Naive thymus-derived CD4-positive, alpha-beta T cell (primary cell): ENCODE data around the gene HUWE1. TPM values are rescaled to one million over a fixed set of nuclear protein-coding genes. Genes with fewer than 3 reads are reported as not detected.
A peak's percentile ranks its signal among the peaks of the same experiment; 100 is the strongest.

Source experiments
- ATAC-seq: fragments of 150-1000 bp; cut with Tn5 transposase; 2 replicates; pipeline ENCODE4 v1.10.0; 2021; ENCODE audit warnings: mild to moderate bottlenecking, moderate library complexity
- CTCF ChIA-PET: fragments of 350-600 bp; sonication (Branson Sonifier 250); formaldehyde crosslinking; loops from one replicate; lab custom pipeline; 2021; ENCODE audit warnings: antibody characterized with exemption; lab: Charles Lee
- POLR2A ChIA-PET: fragments of 350-600 bp; sonication (Branson Sonifier 250); formaldehyde crosslinking; loops from one replicate; lab custom pipeline; 2021; ENCODE audit warnings: antibody characterized with exemption, inconsistent platforms; lab: Charles Lee
- DNase-seq, 9 donors: peaks; one replicate each; pipeline versions ENCODE4 v3.0.0 to v3.0.0-alpha.2; 2020 to 2022; ENCODE audit warnings: mixed read lengths in 1 of 9
- H3K27ac ChIP-seq: one replicate; pipeline ENCODE4 v1.7.0; 2013; ENCODE audit warnings: mild to moderate bottlenecking, low read depth, low read length, moderate library complexity
- H3K27me3 ChIP-seq, 2 donors: one replicate each; pipeline ENCODE4 v1.7.0; 2013; ENCODE audit warnings: low read length in 2 of 2, mild to moderate bottlenecking in 2 of 2, moderate library complexity in 2 of 2; ENCODE audit not compliant: control insufficient read depth in 2 of 2, insufficient read depth in 2 of 2
- H3K36me3 ChIP-seq, 3 experiments: 1 replicate in 2 of 3; 2 replicates in 1 of 3; pipeline ENCODE4 v1.7.0; 2013; ENCODE audit warnings: low read length in 3 of 3, mild to moderate bottlenecking in 3 of 3, moderate library complexity in 1 of 3; ENCODE audit not compliant: insufficient read depth in 3 of 3, control insufficient read depth in 2 of 3
- H3K4me1 ChIP-seq, 2 donors: one replicate each; pipeline ENCODE4 v1.7.0; 2013; ENCODE audit warnings: low read length in 2 of 2, mild to moderate bottlenecking in 2 of 2, moderate library complexity in 1 of 2; ENCODE audit not compliant: control insufficient read depth in 2 of 2, insufficient read depth in 2 of 2
- H3K4me3 ChIP-seq: 2 replicates; pipeline ENCODE4 v1.7.0; 2013; ENCODE audit warnings: mild to moderate bottlenecking, low read length
- H3K9me3 ChIP-seq, 3 experiments: 1 replicate in 2 of 3; 2 replicates in 1 of 3; pipeline ENCODE4 v1.7.0; 2013; ENCODE audit warnings: low read length in 3 of 3; ENCODE audit not compliant: control insufficient read depth in 2 of 3
- H3K27ac Mint-ChIP-seq, 9 donors: one replicate each; pipeline ENCODE4 v1.8.0; 2020 to 2022; ENCODE audit warnings: mixed read lengths in 9 of 9, mild to moderate bottlenecking in 8 of 9, moderate library complexity in 5 of 9, inconsistent platforms in 2 of 9
- H3K27me3 Mint-ChIP-seq, 5 donors: one replicate each; pipeline ENCODE4 v1.8.0; 2021 to 2022; ENCODE audit warnings: mixed read lengths in 5 of 5, mild to moderate bottlenecking in 1 of 5
- H3K36me3 Mint-ChIP-seq, 5 donors: one replicate each; pipeline ENCODE4 v1.8.0; 2020 to 2022; ENCODE audit warnings: mixed read lengths in 5 of 5, mild to moderate bottlenecking in 3 of 5, inconsistent platforms in 1 of 5
- H3K4me1 Mint-ChIP-seq, 7 donors: one replicate each; pipeline ENCODE4 v1.8.0; 2020 to 2022; ENCODE audit warnings: mixed read lengths in 7 of 7, mild to moderate bottlenecking in 3 of 7, inconsistent platforms in 1 of 7
- H3K4me3 Mint-ChIP-seq, 10 donors: one replicate each; pipeline ENCODE4 v1.8.0; 2020 to 2022; ENCODE audit warnings: mild to moderate bottlenecking in 10 of 10, mixed read lengths in 10 of 10, moderate library complexity in 6 of 10, inconsistent platforms in 2 of 10
- H3K9me3 Mint-ChIP-seq, 11 donors: one replicate each; pipeline ENCODE4 v1.8.0; 2020 to 2022; ENCODE audit warnings: mixed read lengths in 11 of 11, mild to moderate bottlenecking in 4 of 11, inconsistent platforms in 1 of 11, moderate library complexity in 1 of 11
- intact Hi-C, 2 donors: fragments of 100-400 bp; cut with micrococcal nuclease; formaldehyde crosslinking; loops; one replicate each; pipeline ENCODE4 v1.15.1; 2023
- polyA plus RNA-seq, 2 donors: library from polyadenylated mRNA; unstranded; fragments of 300-500 nt; fragmentation: Illumina TruSeq; gene quantifications; one replicate each; pipeline ENCODE4 v1.2.3, GENCODE V29; 2021
- total RNA-seq, 6 experiments: library from RNA in 5 of 6; stranded (reverse) in 5 of 6; gene quantifications; 1 replicate in 5 of 6; 2 replicates in 1 of 6; pipeline ENCODE4 v1.2.3 and lab custom pipeline; 2021 to 2026

Gene HUWE1
- total and polyA plus RNA-seq, 7 experiments from 2014 or later: 13.1 to 266 (median 181) TPM

DNA sequence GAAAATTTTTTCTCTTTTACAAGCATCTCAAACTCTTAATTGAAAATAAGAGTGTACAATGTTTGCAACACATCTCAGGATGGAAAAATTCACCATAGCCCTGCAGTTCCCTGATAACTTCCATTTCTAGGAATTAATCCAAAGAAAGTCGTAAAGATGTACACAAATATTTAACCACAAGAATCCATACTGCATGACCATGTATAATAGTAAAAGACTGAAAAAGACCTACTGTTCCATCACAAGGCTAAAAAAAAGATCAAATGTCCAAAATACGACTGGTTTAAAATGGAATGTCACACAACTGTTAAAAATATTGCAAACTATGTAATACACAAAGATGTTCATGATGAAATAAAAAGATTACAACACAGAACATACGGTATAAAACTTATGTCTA lies 32.1 kb downstream of the HUWE1 start:
- peaks cover 5 to 49% (median 44%) of the 10 kb centered on the region in 7 donors for H3K4me1 Mint-ChIP-seq
- DNase-seq: no peak
- peaks cover 0 to 19% (median 7%) of the 10 kb centered on the region in 5 donors for H3K36me3 Mint-ChIP-seq

DNA sequence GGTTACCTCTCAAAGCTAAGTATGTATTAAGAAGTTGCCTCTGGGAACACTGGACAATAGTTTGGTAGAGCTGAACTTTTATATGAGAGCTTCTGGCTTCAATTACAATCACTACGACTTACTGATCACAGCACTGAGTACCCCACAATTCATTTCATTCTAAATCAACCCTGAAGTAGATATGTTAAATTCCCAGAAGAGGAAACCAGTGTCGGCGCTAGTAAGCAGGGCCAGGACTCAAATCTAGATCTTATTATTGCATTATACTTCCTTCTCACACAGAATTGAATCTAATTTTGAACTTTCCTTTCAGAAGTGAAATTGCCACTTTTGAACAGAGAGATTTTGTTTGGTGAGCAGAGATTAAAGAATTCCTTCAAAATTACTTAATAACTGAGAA lies 41.8 kb downstream of the HUWE1 start:
- ATAC-seq (no peak), DNase-seq (no peak)
- no peak overlapping the region for H3K4me3 Mint-ChIP-seq
- no peaks in the 10 kb centered on the region for H3K9me3 ChIP-seq
- no peaks in the 10 kb centered on the region for H3K27me3 Mint-ChIP-seq
- peak overlapping the region in 1 of 9 donors; percentile 38 for H3K27ac Mint-ChIP-seq
- ChIA-PET CTCF (no interaction called here), POLR2A (no interaction called here)
- H3K27me3 ChIP-seq: no peaks in the 10 kb centered on the region
- intact Hi-C loops: no loop called here
- no peak overlapping the region for H3K27ac ChIP-seq
- no peak overlapping the region for H3K4me3 ChIP-seq
- peaks cover 14 to 39% (median 19%) of the 10 kb centered on the region in 3 experiments for H3K36me3 ChIP-seq
- peaks cover 0 to 18% (median 17%) of the 10 kb centered on the region in 5 donors for H3K36me3 Mint-ChIP-seq
- no peaks in the 10 kb centered on the region for H3K4me1 ChIP-seq
- no peaks in the 10 kb centered on the region for H3K9me3 Mint-ChIP-seq
- peaks cover 0 to 9% (median 0%) of the 10 kb centered on the region in 7 donors for H3K4me1 Mint-ChIP-seq

More for the DNA sequence above, 32.1 kb downstream of the HUWE1 start:
- no peak overlapping the region for H3K4me3 Mint-ChIP-seq
- peak overlapping the region in 2 of 9 donors; percentile 10 to 21 for H3K27ac Mint-ChIP-seq
- ChIA-PET CTCF (no interaction called here), POLR2A (interaction anchor here (0.6 kb wide), 1 partner anchor 22 kb away, joined by 3 read pairs; no protein-coding TSS in a partner anchor)
- peaks cover 0 to 3% of the 10 kb centered on the region in 2 donors for H3K4me1 ChIP-seq
- no peak overlapping the region for H3K27ac ChIP-seq
- peaks cover 0 to 20% (median 4%) of the 10 kb centered on the region in 3 experiments for H3K36me3 ChIP-seq
- no peaks in the 10 kb centered on the region for H3K9me3 ChIP-seq
- intact Hi-C loops: no loop called here
- ATAC-seq: no peak
- no peak overlapping the region for H3K4me3 ChIP-seq
- no peaks in the 10 kb centered on the region for H3K27me3 Mint-ChIP-seq
- H3K9me3 Mint-ChIP-seq: peaks cover 0 to 4% (median 0%) of the 10 kb centered on the region in 11 donors
- H3K27me3 ChIP-seq: no peaks in the 10 kb centered on the region

DNA sequence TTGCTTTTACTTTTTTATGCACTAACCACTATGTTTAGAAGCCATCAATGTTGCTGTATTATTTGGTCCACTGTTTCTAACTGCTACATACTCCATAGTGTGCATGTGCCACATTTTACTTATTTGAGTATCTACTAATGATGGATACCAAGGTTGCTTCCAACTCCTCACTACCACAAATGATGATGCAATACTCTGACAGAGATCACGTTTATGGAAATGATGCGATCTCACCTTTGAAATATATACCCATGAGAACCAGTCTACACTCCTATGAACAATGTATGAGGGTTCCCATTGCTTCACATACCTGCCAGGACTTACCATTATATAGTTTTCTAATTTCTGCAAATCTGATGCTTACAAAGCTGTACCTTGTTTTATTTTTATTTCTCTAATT lies 44.2 kb downstream of the HUWE1 start:
- H3K4me3 ChIP-seq: no peak overlapping the region
- H3K27ac ChIP-seq: no peak overlapping the region
- no peak for ATAC-seq
- H3K36me3 ChIP-seq: peaks cover 7 to 32% (median 11%) of the 10 kb centered on the region in 3 experiments
- ChIA-PET CTCF (no interaction called here), POLR2A (no interaction called here)
- H3K4me3 Mint-ChIP-seq: no peak overlapping the region
- H3K9me3 ChIP-seq: no peaks in the 10 kb centered on the region
- no peak overlapping the region for H3K27ac Mint-ChIP-seq
- no peaks in the 10 kb centered on the region for H3K9me3 Mint-ChIP-seq
- DNase-seq: no peak
- intact Hi-C loops: no loop called here
- peaks cover 0 to 23% (median 20%) of the 10 kb centered on the region in 5 donors for H3K36me3 Mint-ChIP-seq
- peaks cover 0 to 6% (median 0%) of the 10 kb centered on the region in 7 donors for H3K4me1 Mint-ChIP-seq
- H3K27me3 Mint-ChIP-seq: no peaks in the 10 kb centered on the region
- no peaks in the 10 kb centered on the region for H3K4me1 ChIP-seq
- H3K27me3 ChIP-seq: no peaks in the 10 kb centered on the region

DNA sequence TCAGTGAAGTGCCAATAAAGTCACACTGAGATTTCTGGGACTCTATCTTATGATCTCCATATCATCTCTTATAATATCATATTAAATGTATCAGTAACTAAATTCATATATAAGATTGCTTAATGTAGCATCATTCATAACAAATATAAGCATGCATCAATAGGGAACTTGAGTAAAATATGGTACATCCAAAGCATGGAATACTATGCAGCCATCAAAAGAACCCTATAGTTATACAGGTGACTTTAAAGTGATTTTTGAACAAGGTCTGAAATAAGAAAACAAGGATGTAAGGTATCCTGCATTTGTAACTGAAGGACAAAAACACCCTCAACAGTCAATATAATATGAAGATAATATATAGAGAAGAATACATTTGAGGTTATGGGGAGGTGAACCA lies 47.3 kb downstream of the HUWE1 start:
- H3K36me3 Mint-ChIP-seq: peaks cover 0 to 19% (median 17%) of the 10 kb centered on the region in 5 donors
- no peak overlapping the region for H3K4me3 ChIP-seq
- H3K4me1 Mint-ChIP-seq: peaks cover 0 to 8% (median 0%) of the 10 kb centered on the region in 7 donors
- no peak for DNase-seq
- no peaks in the 10 kb centered on the region for H3K9me3 ChIP-seq
- CTCF ChIA-PET: no interaction called here
- peaks cover 0 to 19% (median 3%) of the 10 kb centered on the region in 3 experiments for H3K36me3 ChIP-seq
- no peaks in the 10 kb centered on the region for H3K27me3 ChIP-seq
- H3K4me1 ChIP-seq: no peaks in the 10 kb centered on the region
- no peaks in the 10 kb centered on the region for H3K9me3 Mint-ChIP-seq
- ATAC-seq: no peak
- POLR2A ChIA-PET: no interaction called here
- no peak overlapping the region for H3K27ac Mint-ChIP-seq
- intact Hi-C loops: no loop called here
- no peak overlapping the region for H3K4me3 Mint-ChIP-seq
- no peaks in the 10 kb centered on the region for H3K27me3 Mint-ChIP-seq
- H3K27ac ChIP-seq: no peak overlapping the region

DNA sequence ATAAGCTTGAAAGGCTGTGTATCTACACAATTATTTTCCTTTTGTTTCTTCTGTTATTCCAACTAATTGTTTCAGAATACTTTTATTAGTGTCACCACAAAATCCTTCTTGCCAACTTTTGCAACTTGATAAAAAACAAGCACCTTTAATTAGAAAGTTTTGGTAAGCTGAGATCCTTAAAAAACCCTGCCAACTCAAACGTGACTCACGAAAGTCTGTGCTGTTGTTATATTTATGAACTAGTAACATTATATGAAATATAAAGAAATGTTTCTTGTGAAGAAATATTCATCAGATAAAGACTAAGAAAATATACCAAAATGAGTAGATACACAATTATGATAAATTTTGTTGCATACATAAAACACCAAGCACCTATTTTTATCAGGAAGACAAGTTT lies 49.0 kb downstream of the HUWE1 start:
- H3K36me3 ChIP-seq: peaks cover 0 to 32% (median 9%) of the 10 kb centered on the region in 3 experiments
- Mint-ChIP-seq H3K4me1 (peaks cover 0 to 17% (median 3%) of the 10 kb centered on the region in 7 donors), H3K27ac (no peak overlapping the region), H3K36me3 (peaks cover 0 to 19% (median 11%) of the 10 kb centered on the region in 5 donors), H3K9me3 (no peaks in the 10 kb centered on the region), H3K27me3 (no peaks in the 10 kb centered on the region), H3K4me3 (no peak overlapping the region)
- H3K4me1 ChIP-seq: no peaks in the 10 kb centered on the region
- H3K27ac ChIP-seq: no peak overlapping the region
- CTCF ChIA-PET: no interaction called here
- DNase-seq: no peak
- no peak overlapping the region for H3K4me3 ChIP-seq
- H3K9me3 ChIP-seq: no peaks in the 10 kb centered on the region
- no peak for ATAC-seq
- intact Hi-C loops: no loop called here
- POLR2A ChIA-PET: no interaction called here
- no peaks in the 10 kb centered on the region for H3K27me3 ChIP-seq

DNA sequence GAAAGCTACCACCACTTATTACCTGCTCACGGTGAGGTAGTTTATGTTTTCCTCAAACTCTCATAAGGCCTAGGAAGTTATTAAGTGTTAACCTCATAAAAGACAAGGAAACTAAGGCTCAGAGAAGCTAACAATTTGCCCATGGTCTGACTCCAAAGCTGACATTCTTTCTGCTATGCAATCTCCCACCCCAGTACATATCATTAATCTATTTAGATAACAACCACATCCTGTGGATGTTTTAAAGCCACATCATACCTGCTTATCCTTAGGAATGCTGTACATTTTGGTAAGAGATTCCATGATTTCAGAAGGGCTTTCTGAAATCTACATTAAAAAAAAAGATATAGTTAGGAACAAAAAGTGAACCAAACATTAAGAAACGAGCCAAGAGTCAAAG lies 55.4 kb downstream of the HUWE1 start:
- H3K27ac ChIP-seq: no peak overlapping the region
- Mint-ChIP-seq H3K4me1 (peaks cover 0 to 15% (median 0%) of the 10 kb centered on the region in 7 donors), H3K4me3 (no peak overlapping the region), H3K27me3 (no peaks in the 10 kb centered on the region), H3K27ac (peak overlapping the region in 1 of 9 donors; percentile 32), H3K36me3 (peaks cover 0 to 16% (median 4%) of the 10 kb centered on the region in 5 donors), H3K9me3 (no peaks in the 10 kb centered on the region)
- peaks cover 11 to 67% (median 44%) of the 10 kb centered on the region in 3 experiments for H3K36me3 ChIP-seq
- H3K4me3 ChIP-seq: no peak overlapping the region
- ATAC-seq (no peak), DNase-seq (no peak)
- intact Hi-C loops: no loop called here
- no peaks in the 10 kb centered on the region for H3K4me1 ChIP-seq
- no peaks in the 10 kb centered on the region for H3K9me3 ChIP-seq
- POLR2A ChIA-PET: interaction anchor here (0.6 to 1.1 kb wide), 2 partner anchors 52 to 95 kb away, joined by 3 read pairs; no protein-coding TSS in a partner anchor
- H3K27me3 ChIP-seq: no peaks in the 10 kb centered on the region
- CTCF ChIA-PET: interaction anchor here (0.6 kb wide), 2 partner anchors 322 to 387 kb away, joined by 6 read pairs; no protein-coding TSS in a partner anchor

DNA sequence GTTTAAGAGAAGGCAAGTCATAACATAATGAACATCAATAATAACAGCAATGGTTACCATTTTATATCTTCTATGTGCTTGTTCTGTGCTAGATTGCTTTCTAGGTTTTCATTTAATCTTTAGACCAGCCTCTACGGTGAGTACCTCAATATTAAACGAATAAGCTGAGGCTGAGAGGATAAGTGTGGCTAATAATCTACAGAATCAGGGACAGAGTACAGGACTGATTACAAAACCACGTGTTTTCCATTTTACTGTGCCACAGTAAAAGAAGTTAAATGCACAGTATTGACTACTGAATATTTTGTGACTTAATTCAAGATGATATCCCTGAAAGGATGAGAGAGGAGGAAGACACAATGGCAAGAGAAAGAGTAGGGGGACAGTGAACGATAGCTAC lies 56.3 kb downstream of the HUWE1 start:
- Histone ChIP-seq H3K36me3 (peaks cover 11 to 68% (median 47%) of the 10 kb centered on the region in 3 experiments), H3K27ac (no peak overlapping the region), H3K4me1 (no peaks in the 10 kb centered on the region), H3K9me3 (no peaks in the 10 kb centered on the region), H3K27me3 (no peaks in the 10 kb centered on the region), H3K4me3 (no peak overlapping the region)
- intact Hi-C loops: no loop called here
- Mint-ChIP-seq H3K4me1 (peaks cover 0 to 15% (median 0%) of the 10 kb centered on the region in 7 donors), H3K27me3 (no peaks in the 10 kb centered on the region), H3K4me3 (no peak overlapping the region), H3K9me3 (no peaks in the 10 kb centered on the region), H3K36me3 (peaks cover 0 to 16% (median 4%) of the 10 kb centered on the region in 5 donors), H3K27ac (no peak overlapping the region)
- ChIA-PET CTCF (interaction anchor here (0.6 kb wide), 1 partner anchor 322 kb away, joined by 6 read pairs; no protein-coding TSS in a partner anchor), POLR2A (interaction anchor here (0.6 kb wide), 1 partner anchor 95 kb away, joined by 3 read pairs; no protein-coding TSS in a partner anchor)
- ATAC-seq (no peak), DNase-seq (no peak)
